B cell (primary cell): ENCODE results near the gene AHDC1. TPM values are rescaled to one million over a fixed set of nuclear protein-coding genes. Genes with fewer than 3 reads are reported as not detected.

Source experiments
- ATAC-seq: fragments of 200-7000 bp; cut with Tn5 transposase; one replicate; pipeline ENCODE4 v1.10.0; 2021; ENCODE audit warnings: low read depth, mild to moderate bottlenecking, moderate number of reproducible peaks, moderate library complexity
- CTCF ChIA-PET: fragments of 350-600 bp; sonication (Branson Sonifier 250); formaldehyde crosslinking; loops from one replicate; lab custom pipeline; 2021; ENCODE audit warnings: antibody characterized with exemption, inconsistent platforms; lab: Charles Lee
- POLR2A ChIA-PET: fragments of 350-600 bp; sonication (Branson Sonifier 250); formaldehyde crosslinking; loops from one replicate; lab custom pipeline; 2021; ENCODE audit warnings: antibody characterized with exemption; lab: Charles Lee
- DNase-seq: peaks from one replicate; pipeline ENCODE4 v3.0.0; 2013
- H2AFZ ChIP-seq: 2 replicates; pipeline ENCODE4 v1.6.1; 2012; ENCODE audit warnings: mild to moderate bottlenecking, low read depth, low read length; ENCODE audit not compliant: insufficient read depth, poor library complexity, severe bottlenecking
- H3K27ac ChIP-seq, 2 donors: 1 replicate in 1 of 2; 2 replicates in 1 of 2; pipeline ENCODE4 v1.5.1; 2012 to 2013; ENCODE audit warnings: low read length in 2 of 2, mild to moderate bottlenecking in 2 of 2, moderate library complexity in 1 of 2
- H3K27me3 ChIP-seq, 4 experiments: fragments of 200-600 bp in 1 of 4; sonication (generic) in 1 of 4; replicated peaks in 1 of 4; 1 replicate in 2 of 4; 2 replicates in 2 of 4; pipeline versions ENCODE4 v1.6.1 to v1.7.0; 2013 to 2016; ENCODE audit warnings: low read length in 3 of 4, mild to moderate bottlenecking in 2 of 4, mixed read lengths in 1 of 4, moderate library complexity in 1 of 4; ENCODE audit not compliant: insufficient read depth in 4 of 4, control insufficient read depth in 3 of 4; ENCODE audit errors: control extremely low read depth in 1 of 4
- H3K36me3 ChIP-seq, 2 experiments: replicated peaks in 1 of 2; 1 replicate in 1 of 2; 2 replicates in 1 of 2; pipeline versions ENCODE4 v1.6.1 to v1.7.1; 2013; ENCODE audit warnings: low read length in 1 of 2; ENCODE audit not compliant: insufficient read depth in 2 of 2, control insufficient read depth in 1 of 2; ENCODE audit errors: control extremely low read depth in 1 of 2, extremely low read depth in 1 of 2
- H3K4me1 ChIP-seq, 2 donors: fragments of 200-600 bp in 1 of 2; sonication (generic) in 1 of 2; 1 replicate in 1 of 2; 2 replicates in 1 of 2; pipeline versions ENCODE4 v1.5.1 to v1.6.1; 2013 to 2017; ENCODE audit warnings: low read length in 2 of 2; ENCODE audit not compliant: control insufficient read depth in 2 of 2, insufficient read depth in 2 of 2
- H3K4me2 ChIP-seq: replicated peaks from 2 replicates; pipeline ENCODE3; 2012; ENCODE audit warnings: mild to moderate bottlenecking, low read depth, low read length; ENCODE audit not compliant: poor library complexity, severe bottlenecking
- H3K4me3 ChIP-seq, 5 experiments: fragments of 200-600 bp in 1 of 5; sonication (generic) in 1 of 5; 1 replicate in 3 of 5; 2 replicates in 2 of 5; pipeline versions ENCODE4 v1.5.1 to v1.7.0; 2011 to 2016; ENCODE audit warnings: low read length in 4 of 5, mild to moderate bottlenecking in 4 of 5, low read depth in 2 of 5, control low read depth in 1 of 5, moderate library complexity in 1 of 5; ENCODE audit not compliant: insufficient read depth in 1 of 5; ENCODE audit errors: control extremely low read depth in 1 of 5, extremely low read depth in 1 of 5
- H3K79me2 ChIP-seq: fragments of 200-600 bp; sonication (generic); one replicate; pipeline ENCODE4 v1.6.0; 2016; ENCODE audit warnings: low read length; ENCODE audit not compliant: control insufficient read depth, insufficient read depth
- H3K9ac ChIP-seq: fragments of 200-600 bp; sonication (generic); 2 replicates; pipeline ENCODE4 v1.6.1; 2017; ENCODE audit warnings: mild to moderate bottlenecking, low read length, moderate library complexity
- H3K9me3 ChIP-seq, 3 donors: one replicate each; pipeline versions ENCODE4 v1.6.1 to v1.7.1; 2013; ENCODE audit warnings: low read length in 2 of 3; ENCODE audit not compliant: control insufficient read depth in 2 of 3, insufficient read depth in 1 of 3; ENCODE audit errors: control extremely low read depth in 1 of 3
- H4K20me1 ChIP-seq: 2 replicates; pipeline ENCODE4 v1.6.0; 2012; ENCODE audit warnings: mild to moderate bottlenecking, low read length; ENCODE audit not compliant: insufficient read depth, control insufficient read depth, poor library complexity, severe bottlenecking
- H3K27ac Mint-ChIP-seq: one replicate; pipeline ENCODE4 v1.8.0; 2021; ENCODE audit warnings: mixed read lengths
- H3K27me3 Mint-ChIP-seq: one replicate; pipeline ENCODE4 v1.8.0; 2021; ENCODE audit warnings: mixed read lengths
- H3K4me1 Mint-ChIP-seq: one replicate; pipeline ENCODE4 v1.8.0; 2021; ENCODE audit warnings: mixed read lengths
- H3K4me3 Mint-ChIP-seq: one replicate; pipeline ENCODE4 v1.8.0; 2021; ENCODE audit warnings: mixed read lengths
- H3K9me3 Mint-ChIP-seq: one replicate; pipeline ENCODE4 v1.8.0; 2022; ENCODE audit warnings: mixed read lengths; ENCODE audit not compliant: insufficient read depth
- EZH2 ChIP-seq: IDR thresholded peaks from 2 replicates; pipeline ENCODE4 v1.6.1; 2012; ENCODE audit warnings: borderline replicate concordance, low read depth, mild to moderate bottlenecking, moderate library complexity, low read length; ENCODE audit not compliant: insufficient read depth, poor library complexity, severe bottlenecking
- WGBS: methylation state at CpG from one replicate; pipeline ENCODE4 v1.1.5; 2013; ENCODE audit warnings: missing lambda C conversion rate; ENCODE audit not compliant: insufficient coverage; 5-methylcytosine and 5-hydroxymethylcytosine counted together
- intact Hi-C: fragments of 100-400 bp; cut with micrococcal nuclease; formaldehyde crosslinking; loops from one replicate; pipeline ENCODE4 v1.10.0; 2022
- polyA plus RNA-seq: library from polyadenylated mRNA; depleted of rRNA; stranded (reverse); fragments of >200 nt; gene quantifications from 2 replicates; pipeline ENCODE4 v1.2.3, GENCODE V29; 2012
- total RNA-seq, 2 donors: library from RNA; stranded (reverse); fragments of 120-200 nt in 1 of 2; gene quantifications; 1 replicate in 1 of 2; 2 replicates in 1 of 2; pipeline versions ENCODE4 v1.2.3 to v1.2.4, GENCODE V29; 2013 to 2022
- TF ChIP-seq, protein P1 (sequence below): fragments of 200-600 bp; IDR thresholded peaks from one replicate; pipeline ENCODE4 v1.8.0; 2022; ENCODE audit warnings: antibody characterized with exemption, mild to moderate bottlenecking

AHDC1 gene
- total and polyA plus RNA-seq, 2 donors (not counting 1 experiment from before 2014, with no cell fraction given), result 6.2 to 32.0 TPM

- WGBS, result no CpG with 5 or more reads among the region's 2 CpGs
- Histone ChIP-seq H3K9ac (no peak overlapping the region), H3K27me3 (no peaks in the 10 kb centered on the region), H4K20me1 (no peaks in the 10 kb centered on the region), H3K27ac (peak overlapping the region in 1 of 2 donors; percentile 16), H3K9me3 (peaks cover 0 to 8% (median 0%) of the 10 kb centered on the region in 3 donors), H2AFZ (no peak overlapping the region), H3K4me2 (no peak overlapping the region), H3K36me3 (no peaks in the 10 kb centered on the region), H3K79me2 (peaks cover 12% of the 10 kb centered on the region), H3K4me3 (no peak overlapping the region), H3K4me1 (peaks cover 32 to 57% of the 10 kb centered on the region in 2 donors)
- peaks cover 45% of the 10 kb centered on the region for H3K4me1 Mint-ChIP-seq
- CTCF ChIA-PET, result interaction anchor here (0.9 to 7.9 kb wide), 7 partner anchors 18 to 282 kb away, joined by 3 to 101 read pairs (median 4); no protein-coding TSS in a partner anchor
- no peaks in the 10 kb centered on the region for H3K9me3 Mint-ChIP-seq
- TF ChIP-seq, protein P1, sequence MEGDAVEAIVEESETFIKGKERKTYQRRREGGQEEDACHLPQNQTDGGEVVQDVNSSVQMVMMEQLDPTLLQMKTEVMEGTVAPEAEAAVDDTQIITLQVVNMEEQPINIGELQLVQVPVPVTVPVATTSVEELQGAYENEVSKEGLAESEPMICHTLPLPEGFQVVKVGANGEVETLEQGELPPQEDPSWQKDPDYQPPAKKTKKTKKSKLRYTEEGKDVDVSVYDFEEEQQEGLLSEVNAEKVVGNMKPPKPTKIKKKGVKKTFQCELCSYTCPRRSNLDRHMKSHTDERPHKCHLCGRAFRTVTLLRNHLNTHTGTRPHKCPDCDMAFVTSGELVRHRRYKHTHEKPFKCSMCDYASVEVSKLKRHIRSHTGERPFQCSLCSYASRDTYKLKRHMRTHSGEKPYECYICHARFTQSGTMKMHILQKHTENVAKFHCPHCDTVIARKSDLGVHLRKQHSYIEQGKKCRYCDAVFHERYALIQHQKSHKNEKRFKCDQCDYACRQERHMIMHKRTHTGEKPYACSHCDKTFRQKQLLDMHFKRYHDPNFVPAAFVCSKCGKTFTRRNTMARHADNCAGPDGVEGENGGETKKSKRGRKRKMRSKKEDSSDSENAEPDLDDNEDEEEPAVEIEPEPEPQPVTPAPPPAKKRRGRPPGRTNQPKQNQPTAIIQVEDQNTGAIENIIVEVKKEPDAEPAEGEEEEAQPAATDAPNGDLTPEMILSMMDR, result no peak
- no peak for TF ChIP-seq EZH2
- H3K4me3 Mint-ChIP-seq, result no peak overlapping the region
- ATAC-seq (no peak), DNase-seq (no peak)
- POLR2A ChIA-PET, result interaction anchor here (1.3 kb wide), 1 partner anchor 24 kb away, joined by 3 read pairs; no protein-coding TSS in a partner anchor
- intact Hi-C loops, result no loop called here
- peak overlapping the region; percentile 65 for H3K27ac Mint-ChIP-seq
- H3K27me3 Mint-ChIP-seq, result no peaks in the 10 kb centered on the region
Observed at GRCh38 chr1:27638805-27639204, 34.9 kb upstream of the AHDC1 start.

DNA sequence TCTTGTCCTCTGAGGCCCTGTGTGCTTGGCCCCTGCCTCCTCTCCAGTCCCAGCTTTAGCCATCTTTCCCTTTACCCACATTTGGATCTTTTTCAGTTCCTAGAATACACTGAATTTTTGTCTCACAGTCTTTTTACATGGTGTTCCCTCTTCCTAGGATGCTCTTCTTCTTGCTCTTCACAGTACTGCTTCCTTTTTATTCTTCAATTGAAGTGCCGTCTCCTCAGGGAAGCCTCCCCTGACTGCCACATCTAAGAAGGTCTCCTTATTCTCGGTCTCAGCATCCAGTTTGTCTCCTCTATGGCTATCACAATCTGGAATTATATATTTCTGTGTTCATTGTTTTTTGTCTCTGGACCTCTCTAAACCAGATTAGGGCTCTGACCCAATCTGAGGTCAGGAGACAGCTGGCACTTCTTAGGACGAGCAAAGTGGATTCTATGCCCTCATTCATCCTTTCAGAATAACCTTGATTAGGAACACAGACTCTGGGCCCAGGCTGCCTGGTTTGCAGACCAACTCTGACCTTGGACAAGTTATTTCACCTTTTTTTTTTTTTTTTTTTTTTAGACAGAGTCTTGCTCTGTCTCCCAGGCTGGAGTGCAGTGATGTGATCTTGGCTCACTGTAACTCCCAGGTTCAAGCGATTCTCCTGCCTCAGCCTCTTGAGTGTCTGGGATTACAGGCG is 34.2 kb upstream of the AHDC1 start:
- Histone ChIP-seq H4K20me1 (no peaks in the 10 kb centered on the region), H2AFZ (no peak overlapping the region), H3K4me2 (no peak overlapping the region), H3K9me3 (peaks cover 0 to 8% (median 0%) of the 10 kb centered on the region in 3 donors), H3K27me3 (no peaks in the 10 kb centered on the region), H3K36me3 (no peaks in the 10 kb centered on the region), H3K4me3 (no peak overlapping the region), H3K4me1 (peaks cover 34 to 58% of the 10 kb centered on the region in 2 donors), H3K27ac (peak overlapping the region; percentile 6 to 16), H3K79me2 (peaks cover 12% of the 10 kb centered on the region), H3K9ac (no peak overlapping the region)
- H3K27me3 Mint-ChIP-seq, result no peaks in the 10 kb centered on the region
- DNase-seq, result no peak
- POLR2A ChIA-PET, result interaction anchor here (0.7 to 1.3 kb wide), 4 partner anchors 17 to 387 kb away, joined by 3 to 6 read pairs (median 4); no protein-coding TSS in a partner anchor
- no peak overlapping the region for H3K4me3 Mint-ChIP-seq
- TF ChIP-seq, protein P1, result no peak
- TF ChIP-seq EZH2, result no peak
- peak overlapping the region; percentile 65 for H3K27ac Mint-ChIP-seq
- H3K4me1 Mint-ChIP-seq, result peaks cover 46% of the 10 kb centered on the region
- WGBS, result 95% methylated on average over 2 of the region's 5 CpGs
- no peaks in the 10 kb centered on the region for H3K9me3 Mint-ChIP-seq
- CTCF ChIA-PET, result interaction anchor here (0.7 to 7.9 kb wide), 9 partner anchors 9 to 281 kb away, joined by 3 to 101 read pairs (median 4); no protein-coding TSS in a partner anchor
- intact Hi-C loops, result no loop called here
- ATAC-seq, result no peak
